Dedifferentiated amniotic fluid mesenchymal stem cell (primary cell): ENCODE data around the gene MRPL49.
"Not testable (repeated sequence)": the region's sequence is repeated elsewhere in the genome, so short reads cannot be mapped to it uniquely, and the experiment has no call there.

Source experiments
- DNase-seq: peaks from one replicate; pipeline ENCODE4 v3.0.0-alpha.2; 2016; ENCODE audit errors: extremely low spot score

Gene MRPL49

GRCh38 chr11:65117206-65118096 lies 4.7 kb upstream of the MRPL49 start, which contains the start of gene ZNHIT2:
ZNHIT2 (minus strand) TSS chr11:65117701; CDS start chr11:65117653, 48 bp downstream.
- DNase-seq = peak; percentile 99

- no peak for DNase-seq
Observed at GRCh38 chr11:65118097-65118837, 3.9 kb upstream of the MRPL49 start.

- DNase-seq = not testable (repeated sequence)
Observed at GRCh38 chr11:65118891-65119669, 3.0 kb upstream of the MRPL49 start.

- no peak for DNase-seq
Observed at GRCh38 chr11:65119670-65119995, 2.5 kb upstream of the MRPL49 start.

GRCh38 chr11:65120831-65121230 lies 1.3 kb upstream of the MRPL49 start:
- no peak for DNase-seq

GRCh38 chr11:65121447-65121864 lies 665 bp upstream of the MRPL49 start:
- no peak for DNase-seq

GRCh38 chr11:65124480-65125196 lies 2.5 kb downstream of the MRPL49 start:
- DNase-seq = no peak

GRCh38 chr11:65125197-65126056 lies 3.3 kb downstream of the MRPL49 start:
- DNase-seq = no peak

GRCh38 chr11:65126624-65127274 lies 4.6 kb downstream of the MRPL49 start:
- no peak for DNase-seq

GRCh38 chr11:65127473-65128181 lies 5.5 kb downstream of the MRPL49 start:
- no peak for DNase-seq

GRCh38 chr11:65128182-65129145 lies 6.3 kb downstream of the MRPL49 start:
- DNase-seq = no peak

GRCh38 chr11:65129649-65130441 lies 7.7 kb downstream of the MRPL49 start:
- no peak for DNase-seq

GRCh38 chr11:65130631-65131416 lies 8.7 kb downstream of the MRPL49 start:
- DNase-seq = no peak

GRCh38 chr11:65131417-65131776 lies 9.3 kb downstream of the MRPL49 start:
- DNase-seq = no peak

- DNase-seq = no peak
Observed at GRCh38 chr11:65131895-65132237, 9.7 kb downstream of the MRPL49 start.

GRCh38 chr11:65132238-65132987 lies 10.3 kb downstream of the MRPL49 start:
- DNase-seq = no peak
